H7 (cell line): ENCODE results near the gene ADGRL3. TPM values are rescaled to one million over a fixed set of nuclear protein-coding genes. Genes with fewer than 3 reads are reported as not detected.
"Not testable (repeated sequence)": the region's sequence is repeated elsewhere in the genome, so short reads cannot be mapped to it uniquely, and the experiment has no call there.

ENCODE experiments used
- DNase-seq: peaks from one replicate; pipeline ENCODE4 v3.0.0; 2012
- H3K27me3 ChIP-seq: 2 replicates; pipeline ENCODE4 v1.6.0; 2011; ENCODE audit warnings: mild to moderate bottlenecking, low read length; ENCODE audit not compliant: control insufficient read depth, insufficient read depth
- H3K36me3 ChIP-seq: replicated peaks from 2 replicates; pipeline ENCODE4 v1.5.1; 2011; ENCODE audit warnings: low read length; ENCODE audit not compliant: control insufficient read depth, insufficient read depth
- H3K4me3 ChIP-seq: 2 replicates; pipeline ENCODE4 v1.5.1; 2011; ENCODE audit warnings: low read depth, mild to moderate bottlenecking, control low read depth, low read length, moderate library complexity; ENCODE audit not compliant: insufficient read depth
- total RNA-seq: library from RNA; depleted of rRNA; stranded (reverse); fragments of >200 nt; shearing (Covaris generic); gene quantifications from 2 replicates; pipeline ENCODE4 v1.2.3, GENCODE V29; 2014

ADGRL3 gene
- total RNA-seq, 1 experiment from 2014 or later: 6.8 TPM

DNA sequence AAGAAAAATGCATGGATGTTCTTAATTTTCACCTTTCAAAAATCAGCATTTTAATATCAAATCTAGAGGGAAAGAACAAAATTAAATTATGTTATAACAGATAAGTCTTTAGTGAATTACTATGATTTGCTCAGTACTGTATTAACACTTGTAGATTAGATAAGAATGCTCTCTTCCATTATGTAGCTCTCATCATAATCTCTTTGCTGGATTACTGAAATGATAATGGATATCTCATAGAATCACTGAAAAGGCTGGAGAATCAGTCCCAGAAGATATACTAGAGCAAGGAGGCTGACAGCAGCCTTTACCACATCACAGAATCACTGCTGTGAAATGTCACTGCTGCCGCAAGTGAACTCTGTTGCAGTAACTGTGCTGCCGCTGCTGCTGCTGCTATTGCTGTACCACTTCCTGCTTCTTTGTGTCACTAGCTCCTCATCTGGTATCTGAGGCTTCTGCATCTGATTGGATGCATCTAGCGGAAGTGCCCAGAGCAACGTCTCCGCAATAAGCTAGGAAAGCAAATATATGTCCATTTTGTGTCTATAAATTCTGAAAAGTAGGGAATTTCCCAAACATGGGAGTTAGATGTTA is 738.2 kb downstream of the ADGRL3 start:
- no peak overlapping the region for H3K4me3 ChIP-seq
- DNase-seq: peak; percentile 7
- no peaks in the 10 kb centered on the region for H3K27me3 ChIP-seq
- no peaks in the 10 kb centered on the region for H3K36me3 ChIP-seq

DNA sequence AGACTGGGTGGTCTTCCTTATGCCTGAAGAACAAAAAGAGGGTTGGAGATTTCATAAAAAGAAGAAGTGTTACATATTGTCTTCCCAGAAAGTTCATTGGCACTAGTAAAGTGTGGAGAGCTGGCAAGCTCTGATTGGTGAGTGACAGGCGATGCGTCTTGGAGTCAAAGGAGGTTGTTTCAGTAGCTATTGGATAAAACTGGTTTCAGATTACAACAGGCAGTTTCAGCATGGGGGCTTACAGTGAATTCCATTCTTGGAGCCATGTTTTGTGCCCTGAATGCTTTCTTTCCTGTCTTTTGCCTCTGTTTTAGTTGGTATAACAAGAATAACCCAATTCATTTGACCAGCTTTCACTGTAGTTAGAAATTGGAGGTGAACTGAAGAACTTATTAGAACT is 750.5 kb downstream of the ADGRL3 start:
- peak; percentile 26 for DNase-seq
- H3K4me3 ChIP-seq: no peak overlapping the region
- H3K36me3 ChIP-seq: no peaks in the 10 kb centered on the region
- H3K27me3 ChIP-seq: no peaks in the 10 kb centered on the region

DNA sequence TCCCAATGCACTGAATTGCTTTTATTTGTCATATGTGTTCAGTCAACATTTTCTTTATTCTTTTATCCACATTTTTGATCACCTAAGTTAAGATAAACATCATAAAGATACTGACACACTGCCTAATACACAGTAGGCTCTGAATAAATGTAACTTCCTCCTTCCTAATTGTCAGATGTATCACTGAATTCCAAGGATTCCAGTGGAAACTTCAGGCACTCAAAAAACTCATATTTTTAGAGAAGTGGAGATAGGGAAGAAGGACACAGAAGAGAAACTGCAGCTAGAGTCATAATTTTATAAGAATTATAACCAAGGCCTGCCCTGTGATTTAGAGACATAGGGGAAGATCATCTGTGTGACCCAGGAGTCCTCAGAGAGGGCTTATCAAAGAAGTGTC is 753.3 kb downstream of the ADGRL3 start:
- no peak for DNase-seq
- no peaks in the 10 kb centered on the region for H3K36me3 ChIP-seq
- no peak overlapping the region for H3K4me3 ChIP-seq
- no peaks in the 10 kb centered on the region for H3K27me3 ChIP-seq

DNA sequence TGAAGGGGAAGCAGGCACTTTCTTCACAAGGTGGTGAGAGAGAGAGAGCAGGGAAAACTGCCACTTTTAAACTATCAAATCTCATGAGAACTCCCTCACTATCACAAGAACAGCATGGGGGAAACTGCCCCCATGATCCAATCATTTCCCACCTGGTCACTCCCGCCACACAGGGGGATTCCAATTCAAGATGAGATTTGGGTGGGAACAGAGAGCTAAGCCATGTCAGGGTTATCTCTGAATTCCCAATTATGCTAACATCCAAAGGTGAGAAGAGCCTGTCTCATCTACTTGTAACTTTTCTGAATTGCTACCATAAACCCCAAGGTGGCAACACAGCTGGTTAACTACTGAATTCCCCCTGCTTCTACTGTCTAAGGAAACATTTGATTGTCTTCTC is 758.5 kb downstream of the ADGRL3 start:
- no peak overlapping the region for H3K4me3 ChIP-seq
- H3K27me3 ChIP-seq: no peaks in the 10 kb centered on the region
- no peaks in the 10 kb centered on the region for H3K36me3 ChIP-seq
- DNase-seq: no peak

DNA sequence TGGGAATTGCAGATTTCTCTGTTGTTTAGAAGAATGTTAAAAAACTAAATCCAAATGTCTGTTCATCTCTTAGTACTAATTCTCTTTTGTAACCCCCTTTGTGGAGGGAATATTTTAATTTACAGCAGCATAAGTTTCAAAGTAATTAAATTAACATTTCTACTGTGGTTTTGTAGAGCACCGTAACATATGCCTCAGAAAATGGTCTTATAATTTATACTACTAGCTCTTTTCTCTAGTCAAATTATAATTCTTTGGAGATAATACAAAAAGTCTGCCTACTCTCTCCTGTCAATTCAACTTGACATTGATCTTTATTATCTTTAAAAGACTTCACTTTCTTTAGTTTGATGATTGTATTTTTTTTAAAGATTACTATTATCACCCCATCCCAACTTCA is 759.0 kb downstream of the ADGRL3 start:
- Histone ChIP-seq H3K36me3 (no peaks in the 10 kb centered on the region), H3K4me3 (no peak overlapping the region), H3K27me3 (no peaks in the 10 kb centered on the region)
- DNase-seq: no peak

DNA sequence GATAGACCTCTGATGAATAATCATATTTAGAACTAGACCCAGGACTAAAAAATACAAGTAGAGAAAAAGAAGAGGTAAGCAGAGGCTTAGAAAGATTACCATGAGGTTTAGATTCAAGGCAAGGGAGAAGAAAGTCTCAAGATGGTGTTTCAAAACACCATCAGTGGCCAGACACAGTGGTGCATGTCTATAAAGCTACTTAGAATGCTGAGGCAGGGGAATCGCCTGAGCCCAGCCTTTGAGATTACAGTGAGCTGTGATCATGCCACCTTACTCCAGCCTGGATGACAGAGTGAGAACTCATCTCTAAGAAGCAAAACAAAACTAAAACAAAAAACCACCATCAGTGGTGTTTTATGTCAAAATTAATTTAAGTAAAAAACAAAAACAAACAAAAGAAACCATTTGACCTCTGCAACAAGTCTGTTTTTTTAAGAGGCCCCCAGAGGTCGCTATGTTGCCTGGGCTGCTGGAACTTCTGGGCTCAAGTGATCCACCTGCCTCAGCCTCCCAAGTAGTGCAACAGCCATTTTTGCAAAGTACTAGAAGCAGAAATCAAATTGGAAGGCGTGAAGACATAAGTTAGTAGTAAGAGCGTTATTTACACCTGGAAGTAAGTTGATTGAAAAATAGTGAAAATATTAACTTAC is 784.3 kb downstream of the ADGRL3 start:
- DNase-seq: peak; percentile 1
- Histone ChIP-seq H3K4me3 (no peak overlapping the region), H3K36me3 (no peaks in the 10 kb centered on the region), H3K27me3 (no peaks in the 10 kb centered on the region)

DNA sequence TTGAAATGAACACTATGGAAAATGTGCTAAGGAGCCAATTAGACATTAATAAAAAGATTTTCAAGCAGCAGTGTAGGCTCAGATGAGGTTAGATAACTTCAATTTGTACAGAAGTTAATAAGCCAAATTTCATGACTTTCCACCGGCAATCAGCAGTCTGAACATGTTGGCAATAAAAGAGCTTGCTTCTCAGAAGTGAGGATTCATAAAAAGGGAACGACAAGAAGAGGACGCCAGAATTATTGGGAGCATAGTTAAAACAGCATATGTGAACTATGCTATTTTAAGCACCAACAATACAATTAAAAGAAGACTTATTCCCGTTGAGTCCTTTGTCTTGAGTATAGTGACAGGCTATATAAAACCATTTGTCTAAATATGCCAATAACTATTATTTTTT is 785.3 kb downstream of the ADGRL3 start:
- H3K27me3 ChIP-seq: no peaks in the 10 kb centered on the region
- no peaks in the 10 kb centered on the region for H3K36me3 ChIP-seq
- DNase-seq: no peak
- H3K4me3 ChIP-seq: no peak overlapping the region

DNA sequence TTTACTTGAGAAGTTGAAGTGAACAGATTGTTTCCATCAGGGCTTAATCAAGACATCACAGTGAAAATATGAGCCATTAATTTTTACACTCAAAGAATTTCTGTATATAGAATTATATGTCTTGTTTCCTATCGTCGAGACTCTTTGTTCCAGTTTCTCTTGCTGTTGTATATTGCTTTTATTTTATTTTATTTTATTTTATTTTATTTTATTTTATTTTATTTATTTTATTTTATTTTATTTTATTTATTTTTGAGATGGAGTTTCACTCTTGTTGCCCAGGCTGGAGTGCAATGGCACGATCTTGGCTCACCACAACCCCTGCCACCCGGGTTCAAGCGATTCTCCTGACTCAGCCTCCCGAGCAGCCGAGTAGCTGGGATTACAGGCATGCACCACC is 786.8 kb downstream of the ADGRL3 start:
- not testable (repeated sequence) for DNase-seq, H3K4me3 ChIP-seq, H3K27me3 ChIP-seq, H3K36me3 ChIP-seq

DNA sequence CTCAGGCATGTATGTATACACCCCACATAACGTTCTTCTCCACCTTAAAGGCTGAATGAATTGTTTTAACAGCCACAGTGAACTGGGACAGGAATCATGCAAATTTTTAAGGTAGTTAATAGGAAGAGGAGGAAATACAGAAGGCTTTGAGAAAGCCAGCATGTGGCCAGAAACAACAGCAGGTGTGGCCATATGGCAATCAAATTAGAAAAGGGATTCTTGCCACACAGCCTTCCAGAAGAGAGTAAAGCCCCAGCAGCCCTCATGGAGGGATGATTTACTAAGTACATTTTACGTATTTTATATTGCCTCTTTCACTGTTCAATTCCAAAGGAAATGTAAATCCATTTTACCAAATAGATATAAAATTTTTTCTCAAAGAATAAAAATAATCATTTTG is 792.2 kb downstream of the ADGRL3 start:
- Histone ChIP-seq H3K36me3 (no peaks in the 10 kb centered on the region), H3K27me3 (no peaks in the 10 kb centered on the region), H3K4me3 (no peak overlapping the region)
- peak; percentile 4 for DNase-seq

DNA sequence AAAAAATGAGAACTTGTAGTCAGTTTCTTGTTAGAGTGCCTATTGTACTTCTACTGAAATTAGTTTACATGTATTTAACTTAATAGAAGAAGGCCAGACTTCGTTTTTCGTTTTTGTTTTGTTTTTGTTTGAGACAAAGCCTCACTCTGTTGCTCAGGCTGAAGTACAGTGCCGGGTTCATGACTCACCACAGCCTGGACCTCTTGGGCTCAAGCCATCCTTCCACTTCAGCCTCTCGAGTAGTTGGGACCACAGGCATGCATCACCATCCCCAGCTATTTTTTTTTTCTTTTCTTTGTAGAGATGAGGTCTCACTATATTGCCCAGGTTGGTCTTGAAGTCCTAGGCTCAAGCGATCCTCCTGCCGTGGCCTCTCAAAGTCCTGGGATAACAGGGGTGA is 793.9 kb downstream of the ADGRL3 start:
- Histone ChIP-seq H3K4me3 (no peak overlapping the region), H3K27me3 (no peaks in the 10 kb centered on the region), H3K36me3 (no peaks in the 10 kb centered on the region)
- no peak for DNase-seq

DNA sequence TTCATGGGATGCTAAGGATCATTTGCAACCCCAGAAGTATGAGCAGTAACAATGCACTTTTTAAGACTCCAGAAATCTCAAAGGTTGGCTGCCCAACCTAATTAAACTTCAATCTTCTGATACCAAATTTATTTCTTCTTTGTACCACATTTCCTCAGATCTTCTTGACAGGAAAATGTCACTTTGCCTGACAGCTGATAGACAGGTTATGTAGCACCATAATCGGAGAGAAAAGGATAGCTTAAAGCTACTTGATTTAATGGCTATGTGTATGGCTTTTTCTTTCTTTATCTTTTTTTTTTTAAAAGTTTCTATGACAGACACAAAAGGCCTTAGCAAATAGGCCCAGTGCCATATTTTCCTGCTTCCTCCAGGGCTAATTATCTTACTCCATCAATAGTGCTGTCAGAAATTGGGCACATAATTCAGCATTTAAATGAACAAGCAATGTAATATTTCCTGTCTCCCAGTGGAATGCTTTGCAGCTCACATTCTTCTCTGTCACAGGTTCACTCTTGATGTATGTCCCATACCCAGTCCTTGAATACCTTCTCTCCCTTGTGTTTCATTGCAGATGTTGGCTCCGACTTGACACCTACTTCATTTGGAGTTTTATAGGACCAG is 795.7 kb downstream of the ADGRL3 start:
- no peak for DNase-seq
- H3K4me3 ChIP-seq: no peak overlapping the region
- no peaks in the 10 kb centered on the region for H3K36me3 ChIP-seq
- no peaks in the 10 kb centered on the region for H3K27me3 ChIP-seq

DNA sequence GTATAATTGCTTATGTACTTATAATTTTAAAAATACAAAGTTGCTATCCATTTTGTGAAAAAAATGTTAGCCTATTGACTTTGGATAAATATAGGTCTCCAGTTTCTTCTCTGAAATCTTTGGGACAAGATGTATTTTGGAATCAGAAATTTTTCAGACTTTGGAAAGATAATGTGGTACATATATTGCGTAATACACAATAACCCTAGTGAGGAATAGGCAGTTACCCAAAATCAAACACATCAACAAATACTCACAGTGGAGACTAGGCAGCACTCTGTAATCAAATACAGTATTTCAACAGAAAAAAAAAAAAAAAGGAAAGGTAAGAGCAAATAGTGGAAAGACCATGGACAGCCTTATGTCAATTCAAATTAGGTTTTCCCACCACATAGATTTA is 796.8 kb downstream of the ADGRL3 start:
- Histone ChIP-seq H3K27me3 (no peaks in the 10 kb centered on the region), H3K36me3 (no peaks in the 10 kb centered on the region), H3K4me3 (no peak overlapping the region)
- DNase-seq: no peak

DNA sequence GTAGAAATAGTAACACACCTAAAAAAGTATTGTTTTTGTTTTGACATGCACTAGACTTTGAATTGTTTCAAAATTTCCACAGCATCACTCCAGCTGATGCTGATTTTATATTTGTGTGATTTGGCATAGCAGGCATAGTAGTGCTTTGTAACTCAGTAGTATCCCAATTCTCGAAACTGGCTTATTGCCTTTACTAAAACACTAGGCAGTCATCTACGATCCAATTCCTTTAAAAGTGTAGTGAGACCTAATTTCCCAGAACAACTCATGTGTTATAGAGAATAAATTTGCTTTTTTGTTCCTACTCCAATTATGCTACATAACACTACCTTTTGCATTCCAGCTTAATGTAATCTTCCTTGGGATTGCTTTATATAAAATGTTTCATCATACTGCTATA is 797.7 kb downstream of the ADGRL3 start:
- DNase-seq: no peak
- Histone ChIP-seq H3K36me3 (no peaks in the 10 kb centered on the region), H3K4me3 (no peak overlapping the region), H3K27me3 (no peaks in the 10 kb centered on the region)

DNA sequence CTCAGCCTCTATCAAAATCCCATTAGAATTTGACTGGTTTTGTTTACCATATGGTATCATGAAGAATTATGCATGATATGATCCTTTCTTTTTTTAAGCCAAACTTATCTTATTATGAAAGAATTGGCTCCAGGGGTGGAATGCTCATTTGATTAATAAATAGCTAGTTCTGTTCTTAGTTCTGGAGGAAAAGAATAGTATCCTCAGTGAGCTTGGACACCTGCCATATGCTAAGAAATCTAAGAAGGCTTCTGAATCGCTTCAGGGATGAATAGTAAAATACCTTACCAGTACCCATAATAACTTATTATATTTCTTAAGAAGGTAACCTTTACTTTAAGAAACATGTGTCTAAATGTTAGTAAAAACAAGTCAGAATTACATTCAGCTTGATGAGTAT is 803.6 kb downstream of the ADGRL3 start:
- Histone ChIP-seq H3K36me3 (no peaks in the 10 kb centered on the region), H3K27me3 (no peaks in the 10 kb centered on the region), H3K4me3 (no peak overlapping the region)
- DNase-seq: no peak

DNA sequence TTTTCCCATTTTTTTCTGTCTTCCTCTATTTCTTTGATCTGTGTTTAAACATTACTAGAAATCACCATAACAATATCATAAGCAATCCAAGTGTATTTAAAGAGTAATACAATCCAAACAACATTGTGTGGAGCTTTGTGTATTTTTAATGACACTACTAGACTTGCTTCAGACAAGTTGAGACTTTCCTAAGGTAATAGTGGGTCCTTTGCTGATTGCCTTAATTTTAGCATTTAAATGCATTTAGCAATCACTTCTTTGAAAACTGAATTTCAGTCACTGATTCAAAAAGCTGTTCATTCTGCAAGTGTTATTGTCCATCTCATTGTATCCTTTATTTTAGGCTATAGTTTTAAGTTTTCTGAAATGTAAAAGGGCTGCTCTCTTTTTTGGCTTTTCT is 804.8 kb downstream of the ADGRL3 start:
- no peaks in the 10 kb centered on the region for H3K36me3 ChIP-seq
- DNase-seq: no peak
- H3K4me3 ChIP-seq: no peak overlapping the region
- H3K27me3 ChIP-seq: no peaks in the 10 kb centered on the region
